HepG2 (cell line): ENCODE results near the gene ATP11A. TPM values are rescaled to one million over a fixed set of nuclear protein-coding genes. Genes with fewer than 3 reads are reported as not detected.

ENCODE experiments used
- AGO2 ChIP-seq: fragments of 200-400 bp; formaldehyde crosslinking; optimal IDR thresholded peaks from 2 replicates; pipeline ENCODE3; 2017; ENCODE audit warnings: mild to moderate bottlenecking, low read depth, low read length, moderate library complexity
- CREM ChIP-seq, 2 experiments: sonication (generic) in 1 of 2; formaldehyde crosslinking in 1 of 2; IDR thresholded peaks; 2 replicates each; pipeline versions ENCODE4 v1.4.0 to v1.6.1; 2016 to 2020; ENCODE audit warnings: antibody characterized with exemption in 1 of 2, mild to moderate bottlenecking in 1 of 2, missing genetic modification reagents in 1 of 2
- GATAD2A ChIP-seq: IDR thresholded peaks from 2 replicates; pipeline ENCODE4 v1.6.1; 2016
- GFI1 ChIP-seq: sonication (generic); formaldehyde crosslinking; IDR thresholded peaks from 2 replicates; pipeline ENCODE4 v1.5.0; 2020; ENCODE audit warnings: missing genetic modification reagents, mild to moderate bottlenecking, borderline replicate concordance
- KDM2A ChIP-seq: sonication (generic); formaldehyde crosslinking; IDR thresholded peaks from 2 replicates; pipeline ENCODE4 v1.4.0; 2020; ENCODE audit warnings: low read depth, missing genetic modification reagents, borderline replicate concordance
- KLF6 ChIP-seq: IDR thresholded peaks from 2 replicates; pipeline ENCODE4 v1.8.0; 2016; ENCODE audit warnings: missing biosample characterization, missing genetic modification reagents
- POGK ChIP-seq: sonication (generic); formaldehyde crosslinking; conservative IDR thresholded peaks from 2 replicates; pipeline ENCODE4 v1.8.0; 2022; ENCODE audit warnings: mild to moderate bottlenecking, moderate library complexity, missing genetic modification reagents
- POGZ ChIP-seq: sonication (generic); formaldehyde crosslinking; IDR thresholded peaks from 2 replicates; pipeline ENCODE4 v1.4.0; 2020; ENCODE audit warnings: mild to moderate bottlenecking, missing genetic modification reagents
- U2AF1 ChIP-seq: fragments of 200-400 bp; formaldehyde crosslinking; optimal IDR thresholded peaks from 2 replicates; pipeline ENCODE3; 2017; ENCODE audit warnings: mild to moderate bottlenecking, low read depth, low read length
- ZHX2 ChIP-seq, 2 experiments: sonication (generic) in 1 of 2; formaldehyde crosslinking in 1 of 2; IDR thresholded peaks; 2 replicates each; pipeline versions ENCODE4 v1.6.1 to v1.9.0; 2014 to 2022; ENCODE audit warnings: antibody characterized with exemption in 1 of 2, borderline replicate concordance in 1 of 2, inconsistent platforms in 1 of 2, low read depth in 1 of 2, missing genetic modification reagents in 1 of 2
- ZMAT3 ChIP-seq: sonication (generic); formaldehyde crosslinking; conservative IDR thresholded peaks from 2 replicates; pipeline ENCODE4 v1.7.0; 2021; ENCODE audit warnings: missing genetic modification reagents
- ZNF333 ChIP-seq: sonication (generic); formaldehyde crosslinking; IDR thresholded peaks from 2 replicates; pipeline ENCODE4 v1.4.0; 2020; ENCODE audit warnings: mild to moderate bottlenecking, missing genetic modification reagents, borderline replicate concordance
- ZNF616 ChIP-seq: sonication (generic); formaldehyde crosslinking; IDR thresholded peaks from 2 replicates; pipeline ENCODE4 v1.5.0; 2020; ENCODE audit warnings: low read depth, mild to moderate bottlenecking, missing genetic modification reagents
- ZNF639 ChIP-seq: conservative IDR thresholded peaks from 2 replicates; pipeline ENCODE4 v1.6.1; 2018; ENCODE audit warnings: missing genetic modification reagents
- ZNF672 ChIP-seq: sonication (generic); formaldehyde crosslinking; IDR thresholded peaks from 2 replicates; pipeline ENCODE4 v1.8.1; 2022; ENCODE audit warnings: missing genetic modification reagents
- polyA plus RNA-seq, 8 experiments: library from polyadenylated mRNA; depleted of rRNA in 3 of 8; stranded (reverse) in 7 of 8; unstranded in 1 of 8; fragments of >200 nt; fragmentation: Illumina TruSeq in 4 of 8; extraction: Trizol in 4 of 8; gene quantifications; 2 replicates each; pipeline versions ENCODE4 v1.2.1 to v1.2.3, GENCODE V29; 2011 to 2016; ENCODE audit warnings: low read depth in 4 of 8, missing spikeins in 1 of 8, mixed read lengths in 1 of 8; ENCODE audit not compliant: insufficient read depth in 1 of 8
- total RNA-seq, 5 experiments: library from RNA; depleted of rRNA; stranded (reverse); fragments of >200 nt; fragmentation: Illumina TruSeq; extraction: Trizol; gene quantifications; 2 replicates each; pipeline ENCODE4 v1.2.3, GENCODE V29; 2016; ENCODE audit warnings: low read depth in 1 of 5
- TF ChIP-seq, protein P1 (sequence below): sonication (generic); formaldehyde crosslinking; IDR thresholded peaks from 2 replicates; pipeline ENCODE4 v1.5.1; 2020; ENCODE audit warnings: mild to moderate bottlenecking, moderate library complexity, missing genetic modification reagents
- TF ChIP-seq, protein P2 (sequence below): IDR thresholded peaks from 2 replicates; pipeline ENCODE4 v1.6.1; 2012; ENCODE audit warnings: inconsistent platforms

The ATP11A gene
- total and polyA plus RNA-seq, 2 of the 13 experiments (the other 11 are each of a cell fraction or from before 2014, with no cell fraction given) = 18.4 to 20.1 TPM

- no peak for TF ChIP-seq ZHX2 (IDR thresholded peaks at IDR 0.05; ENCODE audit: low read depth)
- TF ChIP-seq ZHX2 (CRISPR knock-in tag; IDR thresholded peaks at IDR 0.05; ENCODE audit: borderline replicate concordance) = 0 out of 2 replicates have a peak, but pooled peaks have one; percentile 29
- no peak for TF ChIP-seq ZNF639
- TF ChIP-seq GATAD2A (CRISPR knock-in tag) = peak; percentile 44; the same call in 1 of the 2 replicates
- no peak for TF ChIP-seq GFI1 (CRISPR knock-in tag)
- TF ChIP-seq, protein P1, sequence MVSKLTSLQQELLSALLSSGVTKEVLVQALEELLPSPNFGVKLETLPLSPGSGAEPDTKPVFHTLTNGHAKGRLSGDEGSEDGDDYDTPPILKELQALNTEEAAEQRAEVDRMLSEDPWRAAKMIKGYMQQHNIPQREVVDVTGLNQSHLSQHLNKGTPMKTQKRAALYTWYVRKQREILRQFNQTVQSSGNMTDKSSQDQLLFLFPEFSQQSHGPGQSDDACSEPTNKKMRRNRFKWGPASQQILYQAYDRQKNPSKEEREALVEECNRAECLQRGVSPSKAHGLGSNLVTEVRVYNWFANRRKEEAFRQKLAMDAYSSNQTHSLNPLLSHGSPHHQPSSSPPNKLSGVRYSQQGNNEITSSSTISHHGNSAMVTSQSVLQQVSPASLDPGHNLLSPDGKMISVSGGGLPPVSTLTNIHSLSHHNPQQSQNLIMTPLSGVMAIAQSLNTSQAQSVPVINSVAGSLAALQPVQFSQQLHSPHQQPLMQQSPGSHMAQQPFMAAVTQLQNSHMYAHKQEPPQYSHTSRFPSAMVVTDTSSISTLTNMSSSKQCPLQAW (CRISPR knock-in tag) = peak; percentile 78; the same call in 1 of the 2 replicates
- no peak for TF ChIP-seq ZNF616 (CRISPR knock-in tag)
- no peak for TF ChIP-seq U2AF1
- no peak for TF ChIP-seq ZNF333
- 0 out of 2 replicates have a peak, but pooled peaks have one; percentile 26 for TF ChIP-seq KDM2A (CRISPR knock-in tag)
- TF ChIP-seq ZMAT3 (CRISPR knock-in tag) = no peak
- no peak for TF ChIP-seq CREM (IDR thresholded peaks at IDR 0.05)
- TF ChIP-seq CREM (CRISPR knock-in tag; IDR thresholded peaks at IDR 0.05) = no peak
- TF ChIP-seq, protein P2, sequence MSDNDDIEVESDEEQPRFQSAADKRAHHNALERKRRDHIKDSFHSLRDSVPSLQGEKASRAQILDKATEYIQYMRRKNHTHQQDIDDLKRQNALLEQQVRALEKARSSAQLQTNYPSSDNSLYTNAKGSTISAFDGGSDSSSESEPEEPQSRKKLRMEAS = no peak; the same call in 1 of the 2 replicates
- TF ChIP-seq ZNF672 (CRISPR knock-in tag) = no peak
- TF ChIP-seq KLF6 (CRISPR knock-in tag) = peak; percentile 46; the same call in 1 of the 2 replicates
- TF ChIP-seq POGZ (CRISPR knock-in tag) = no peak
- TF ChIP-seq POGK = no peak
- TF ChIP-seq AGO2 = peak; percentile 23
Measured at GRCh38 chr13:112894673-112895481, 205.0 kb downstream of the ATP11A start (continued).
